Caki2 (cell line): ENCODE results near the gene TTC13. TPM values are rescaled to one million over a fixed set of nuclear protein-coding genes. Genes with fewer than 3 reads are reported as not detected.
A peak's percentile ranks its signal among the peaks of the same experiment; 100 is the strongest.

Experiments used
- DNase-seq: peaks from one replicate; pipeline ENCODE4 v3.0.0-alpha.2; 2015; ENCODE audit warnings: low read depth
- in situ Hi-C: cut with HindIII; loops from 2 replicates; pipeline ENCODE4 v1.10.0; 2016; ENCODE audit warnings: low sequenced_read_pairs, low pct_unique_long_range_greater_than_20kb, mixed read lengths
- total RNA-seq: library from RNA; depleted of rRNA; stranded (reverse); fragments of >200 nt; shearing (Covaris generic); gene quantifications from 2 replicates; pipeline ENCODE4 v1.2.3, GENCODE V29; 2014; ENCODE audit warnings: low replicate concordance

Gene TTC13
- total RNA-seq, 1 experiment from 2014 or later = 7.6 TPM

GRCh38 chr1:230922620-230923019 lies 56.0 kb downstream of the TTC13 start:
- no peak for DNase-seq
- in situ Hi-C loops = no loop called here

GRCh38 chr1:230919207-230919606 lies 59.5 kb downstream of the TTC13 start:
- in situ Hi-C loops = no loop called here

GRCh38 chr1:230917284-230918135 lies 61.2 kb downstream of the TTC13 start:
- peak; percentile 28 for DNase-seq
- in situ Hi-C loops = no loop called here

More at GRCh38 chr1:230919207-230919606, 59.5 kb downstream of the TTC13 start:
- DNase-seq = no peak

GRCh38 chr1:230916587-230917283 lies 61.9 kb downstream of the TTC13 start:
- DNase-seq = no peak
- in situ Hi-C loops = no loop called here

GRCh38 chr1:230915078-230915477 lies 63.6 kb downstream of the TTC13 start:
- in situ Hi-C loops = no loop called here
- no peak for DNase-seq

GRCh38 chr1:230913496-230913895 lies 65.2 kb downstream of the TTC13 start:
- no peak for DNase-seq
- in situ Hi-C loops = no loop called here

- in situ Hi-C loops = no loop called here
Observed at GRCh38 chr1:230910755-230911117, 67.9 kb downstream of the TTC13 start.

GRCh38 chr1:230909974-230910754 lies 68.5 kb downstream of the TTC13 start:
- no peak for DNase-seq
- in situ Hi-C loops = no loop called here

More at GRCh38 chr1:230910755-230911117, 67.9 kb downstream of the TTC13 start:
- DNase-seq = no peak

GRCh38 chr1:230907472-230908205 lies 71.0 kb downstream of the TTC13 start:
- in situ Hi-C loops = no loop called here
- no peak for DNase-seq

- in situ Hi-C loops = no loop called here
- no peak for DNase-seq
Observed at GRCh38 chr1:230906226-230906625, 72.4 kb downstream of the TTC13 start.

- DNase-seq = no peak
- in situ Hi-C loops = no loop called here
Observed at GRCh38 chr1:230905733-230906132, 72.9 kb downstream of the TTC13 start.

GRCh38 chr1:230902349-230902923 lies 76.2 kb downstream of the TTC13 start:
- no peak for DNase-seq
- in situ Hi-C loops = no loop called here

- in situ Hi-C loops = no loop called here
- DNase-seq = no peak
Observed at GRCh38 chr1:230901671-230902070, 77.0 kb downstream of the TTC13 start.

GRCh38 chr1:230900984-230901383 lies 77.7 kb downstream of the TTC13 start:
- in situ Hi-C loops = no loop called here
- DNase-seq = no peak

GRCh38 chr1:230899841-230900251 lies 78.8 kb downstream of the TTC13 start:
- DNase-seq = no peak
- in situ Hi-C loops = no loop called here

GRCh38 chr1:230898748-230899147 lies 79.9 kb downstream of the TTC13 start:
- in situ Hi-C loops = no loop called here
- no peak for DNase-seq

- in situ Hi-C loops = no loop called here
Observed at GRCh38 chr1:230898144-230898543, 80.5 kb downstream of the TTC13 start.

GRCh38 chr1:230896779-230897178 lies 81.9 kb downstream of the TTC13 start:
- DNase-seq = no peak
- in situ Hi-C loops = no loop called here

More at GRCh38 chr1:230898144-230898543, 80.5 kb downstream of the TTC13 start:
- DNase-seq = no peak
